Right lobe of liver (tissue), 4 donors: ENCODE results near the gene NEDD4L.

ENCODE experiments used
- POLR2A ChIP-seq: fragments of 450-650 bp; IDR thresholded peaks from one replicate; pipeline ENCODE4 v1.6.1; 2017; ENCODE audit warnings: antibody characterized with exemption, mild to moderate bottlenecking
- TF ChIP-seq, protein P1 (sequence below), 4 donors: fragments of 200-600 bp in 3 of 4; fragments of 450-650 bp in 1 of 4; IDR thresholded peaks; one replicate each; pipeline versions ENCODE4 v1.5.1 to v1.8.0; 2016 to 2022; ENCODE audit warnings: antibody characterized with exemption in 4 of 4, mild to moderate bottlenecking in 2 of 4
- donor health status: DM: no; HTN: no; CAD: no.
- donor health status: DM: no; HTN: no; CAD: no.
- donor health status: DM: no; HTN: yes; CAD: no.

DNA sequence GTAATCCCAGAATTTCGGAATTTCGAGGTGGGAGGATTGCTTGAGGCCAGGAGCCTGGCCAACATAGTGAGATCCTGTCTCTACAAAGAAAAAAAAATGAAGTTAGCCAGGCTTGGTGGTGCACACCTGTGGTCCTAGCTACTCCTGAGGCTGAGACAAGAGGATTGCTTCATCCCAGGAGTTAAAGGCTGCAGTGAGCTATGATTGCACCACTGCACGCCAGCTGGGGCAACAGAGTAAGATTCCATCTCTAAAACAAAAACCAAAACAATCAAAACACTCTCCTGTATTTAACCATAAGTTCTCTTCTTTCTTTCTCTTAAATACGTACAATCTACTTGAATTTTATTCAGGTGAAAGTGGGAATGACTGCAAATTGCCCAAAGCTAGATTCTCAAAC, 33.8 kb upstream of the NEDD4L start:
- TF ChIP-seq, protein P1, sequence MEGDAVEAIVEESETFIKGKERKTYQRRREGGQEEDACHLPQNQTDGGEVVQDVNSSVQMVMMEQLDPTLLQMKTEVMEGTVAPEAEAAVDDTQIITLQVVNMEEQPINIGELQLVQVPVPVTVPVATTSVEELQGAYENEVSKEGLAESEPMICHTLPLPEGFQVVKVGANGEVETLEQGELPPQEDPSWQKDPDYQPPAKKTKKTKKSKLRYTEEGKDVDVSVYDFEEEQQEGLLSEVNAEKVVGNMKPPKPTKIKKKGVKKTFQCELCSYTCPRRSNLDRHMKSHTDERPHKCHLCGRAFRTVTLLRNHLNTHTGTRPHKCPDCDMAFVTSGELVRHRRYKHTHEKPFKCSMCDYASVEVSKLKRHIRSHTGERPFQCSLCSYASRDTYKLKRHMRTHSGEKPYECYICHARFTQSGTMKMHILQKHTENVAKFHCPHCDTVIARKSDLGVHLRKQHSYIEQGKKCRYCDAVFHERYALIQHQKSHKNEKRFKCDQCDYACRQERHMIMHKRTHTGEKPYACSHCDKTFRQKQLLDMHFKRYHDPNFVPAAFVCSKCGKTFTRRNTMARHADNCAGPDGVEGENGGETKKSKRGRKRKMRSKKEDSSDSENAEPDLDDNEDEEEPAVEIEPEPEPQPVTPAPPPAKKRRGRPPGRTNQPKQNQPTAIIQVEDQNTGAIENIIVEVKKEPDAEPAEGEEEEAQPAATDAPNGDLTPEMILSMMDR (IDR thresholded peaks at IDR 0.05), result no peak
- TF ChIP-seq POLR2A, result no peak
